Measurements from ENCODE around the gene ZNF749. TPM values are rescaled to one million over a fixed set of nuclear protein-coding genes. Genes with fewer than 3 reads are reported as not detected.

ZNF749 gene
- polyA plus RNA-seq, 1 donor from 2014 or later, result 24.2 TPM

- Histone ChIP-seq H3K27me3 (ENCODE audit: insufficient read depth, low read depth, low read length) (no peaks in the 10 kb centered on the region), H4K20me1 (ENCODE audit: insufficient read depth) (no peaks in the 10 kb centered on the region), H3K9me2 (ENCODE audit: insufficient read depth, low read length) (no peaks in the 10 kb centered on the region), H3K4me3 (ENCODE audit: low read length) (no peak overlapping the region), H2AFZ (ENCODE audit: low read depth, low read length) (no peak overlapping the region), H3K79me2 (replicated peaks; ENCODE audit: insufficient read depth, low read length) (peaks cover 18% of the 10 kb centered on the region), H3F3A (ENCODE audit: insufficient read depth, low read length, poor library complexity, severe bottlenecking) (no peaks in the 10 kb centered on the region), H3K9me3 (ENCODE audit: low read length) (peaks cover 27% of the 10 kb centered on the region), H3K9ac (ENCODE audit: low read length) (no peak overlapping the region), H3K36me3 (ENCODE audit: insufficient read depth, low read length) (peaks cover 29% of the 10 kb centered on the region), H3K27ac (ENCODE audit: low read length) (no peak overlapping the region), H3K4me2 (ENCODE audit: low read length) (no peak overlapping the region)
- TF ChIP-seq SMC3 (conservative IDR thresholded peaks at IDR 0.05; ENCODE audit: poor library complexity), result no peak
- no peak for TF ChIP-seq RAD21 (conservative IDR thresholded peaks at IDR 0.05)
- no peak for TF ChIP-seq MXI1 (conservative IDR thresholded peaks at IDR 0.05; ENCODE audit: poor library complexity, severe bottlenecking)
- TF ChIP-seq EP300 (conservative IDR thresholded peaks at IDR 0.05; ENCODE audit: poor library complexity, severe bottlenecking), result no peak
- TF ChIP-seq POLR2AphosphoS5 (IDR thresholded peaks at IDR 0.05), result no peak
- TF ChIP-seq, protein P1, sequence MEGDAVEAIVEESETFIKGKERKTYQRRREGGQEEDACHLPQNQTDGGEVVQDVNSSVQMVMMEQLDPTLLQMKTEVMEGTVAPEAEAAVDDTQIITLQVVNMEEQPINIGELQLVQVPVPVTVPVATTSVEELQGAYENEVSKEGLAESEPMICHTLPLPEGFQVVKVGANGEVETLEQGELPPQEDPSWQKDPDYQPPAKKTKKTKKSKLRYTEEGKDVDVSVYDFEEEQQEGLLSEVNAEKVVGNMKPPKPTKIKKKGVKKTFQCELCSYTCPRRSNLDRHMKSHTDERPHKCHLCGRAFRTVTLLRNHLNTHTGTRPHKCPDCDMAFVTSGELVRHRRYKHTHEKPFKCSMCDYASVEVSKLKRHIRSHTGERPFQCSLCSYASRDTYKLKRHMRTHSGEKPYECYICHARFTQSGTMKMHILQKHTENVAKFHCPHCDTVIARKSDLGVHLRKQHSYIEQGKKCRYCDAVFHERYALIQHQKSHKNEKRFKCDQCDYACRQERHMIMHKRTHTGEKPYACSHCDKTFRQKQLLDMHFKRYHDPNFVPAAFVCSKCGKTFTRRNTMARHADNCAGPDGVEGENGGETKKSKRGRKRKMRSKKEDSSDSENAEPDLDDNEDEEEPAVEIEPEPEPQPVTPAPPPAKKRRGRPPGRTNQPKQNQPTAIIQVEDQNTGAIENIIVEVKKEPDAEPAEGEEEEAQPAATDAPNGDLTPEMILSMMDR (IDR thresholded peaks at IDR 0.05; ENCODE audit: poor library complexity, severe bottlenecking), result no peak
- no peak for TF ChIP-seq TAF1 (IDR thresholded peaks at IDR 0.05; ENCODE audit: low read depth)
- no peak for TF ChIP-seq REST (IDR thresholded peaks at IDR 0.05; ENCODE audit: borderline replicate concordance)
- TF ChIP-seq EZH2 (IDR thresholded peaks at IDR 0.05; ENCODE audit: borderline replicate concordance, insufficient read depth, low read length, poor library complexity, severe bottlenecking), result no peak
Measured at GRCh38 chr19:57466489-57466888, 31.4 kb downstream of the ZNF749 start.

DNA sequence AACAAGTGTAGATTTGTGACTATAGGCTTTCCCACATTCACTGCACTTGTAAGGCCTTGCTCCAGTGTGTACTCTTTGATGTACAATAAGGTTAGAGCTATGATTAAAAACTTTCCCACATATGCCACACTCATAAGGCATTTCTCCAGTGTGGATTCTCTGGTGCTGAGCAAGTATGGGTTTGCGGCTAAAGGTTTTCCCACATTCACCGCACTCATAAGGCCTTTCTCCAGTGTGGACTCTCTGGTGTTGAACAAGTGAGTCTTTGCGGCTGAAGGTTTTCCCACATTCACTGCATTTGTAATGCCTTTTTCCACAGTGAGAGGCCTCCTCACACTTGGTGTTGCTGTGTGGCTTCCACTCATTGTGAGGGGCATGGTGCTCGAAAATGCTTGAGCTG, 38.5 kb downstream of the ZNF749 start:
- Histone ChIP-seq H3K27me3 (ENCODE audit: insufficient read depth, low read depth, low read length) (no peaks in the 10 kb centered on the region), H3K79me2 (replicated peaks; ENCODE audit: insufficient read depth, low read length) (peaks cover 44% of the 10 kb centered on the region), H2AFZ (ENCODE audit: low read depth, low read length) (no peak overlapping the region), H3K9me2 (ENCODE audit: insufficient read depth, low read length) (no peaks in the 10 kb centered on the region), H3K27ac (ENCODE audit: low read length) (no peak overlapping the region), H3K4me3 (ENCODE audit: low read length) (no peak overlapping the region), H3K9me3 (ENCODE audit: low read length) (peaks cover 53% of the 10 kb centered on the region), H3F3A (ENCODE audit: insufficient read depth, low read length, poor library complexity, severe bottlenecking) (peaks cover 6% of the 10 kb centered on the region), H3K4me2 (ENCODE audit: low read length) (no peak overlapping the region), H4K20me1 (ENCODE audit: insufficient read depth) (no peaks in the 10 kb centered on the region), H3K9ac (ENCODE audit: low read length) (no peak overlapping the region), H3K36me3 (ENCODE audit: insufficient read depth, low read length) (peaks cover 56% of the 10 kb centered on the region)
- TF ChIP-seq EP300 (conservative IDR thresholded peaks at IDR 0.05; ENCODE audit: poor library complexity, severe bottlenecking), result no peak
- no peak for TF ChIP-seq TAF1 (IDR thresholded peaks at IDR 0.05; ENCODE audit: low read depth)
- TF ChIP-seq, protein P1 (IDR thresholded peaks at IDR 0.05; ENCODE audit: poor library complexity, severe bottlenecking), result no peak
- no peak for TF ChIP-seq MXI1 (conservative IDR thresholded peaks at IDR 0.05; ENCODE audit: poor library complexity, severe bottlenecking)
- no peak for TF ChIP-seq REST (IDR thresholded peaks at IDR 0.05; ENCODE audit: borderline replicate concordance)
- no peak for TF ChIP-seq EZH2 (IDR thresholded peaks at IDR 0.05; ENCODE audit: borderline replicate concordance, insufficient read depth, low read length, poor library complexity, severe bottlenecking)
- TF ChIP-seq POLR2AphosphoS5 (IDR thresholded peaks at IDR 0.05), result no peak
- no peak for TF ChIP-seq RAD21 (conservative IDR thresholded peaks at IDR 0.05)
- no peak for TF ChIP-seq SMC3 (conservative IDR thresholded peaks at IDR 0.05; ENCODE audit: poor library complexity)
